HG02798 (cell line): Measurements from ENCODE around the gene FAT1.

Experiments
- ATAC-seq: cut with Tn5 transposase; IDR thresholded peaks from one replicate; pipeline ENCODE4 v1.9.1; 2021; ENCODE audit warnings: mild to moderate bottlenecking; ENCODE audit not compliant: unreplicated experiment, poor library complexity

Gene FAT1

DNA sequence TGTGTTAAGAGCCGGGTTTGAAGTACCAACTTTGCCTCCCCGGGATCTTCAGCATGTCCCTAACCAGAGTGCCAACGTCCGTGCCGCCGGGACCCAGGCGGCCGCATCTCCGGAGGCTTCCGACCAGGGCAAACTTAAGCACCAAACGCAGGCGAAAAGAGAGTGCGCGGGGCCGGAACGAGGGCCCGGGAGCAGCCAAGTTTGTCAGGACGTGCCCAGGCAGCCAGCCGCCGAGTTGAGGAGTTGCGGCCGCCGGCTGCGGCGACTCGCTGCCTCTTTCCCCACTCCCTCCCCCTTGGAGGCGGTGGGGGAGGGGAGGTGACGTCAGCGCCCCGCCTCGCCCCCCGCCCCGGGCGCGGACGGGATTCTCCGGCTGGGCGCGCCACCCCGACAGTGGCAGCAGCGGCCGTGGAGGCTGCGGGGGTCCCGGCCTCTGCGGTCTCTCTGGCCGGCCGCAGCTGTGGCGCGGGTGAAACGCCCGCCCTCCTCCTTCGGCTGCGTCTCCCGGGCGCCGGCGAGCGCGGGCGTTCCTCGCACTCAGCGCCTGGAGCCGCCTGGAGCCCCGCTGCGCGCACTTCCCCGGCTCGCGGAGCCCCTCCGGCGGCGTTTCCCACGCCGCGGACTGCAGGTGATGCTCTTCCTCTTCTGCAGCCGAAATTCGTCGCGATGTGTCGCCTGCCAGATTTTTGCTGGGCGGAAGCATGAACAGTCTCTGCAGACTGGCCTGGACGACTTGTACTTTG lies 2.9 kb upstream of the FAT1 start:
- ATAC-seq = no peak

DNA sequence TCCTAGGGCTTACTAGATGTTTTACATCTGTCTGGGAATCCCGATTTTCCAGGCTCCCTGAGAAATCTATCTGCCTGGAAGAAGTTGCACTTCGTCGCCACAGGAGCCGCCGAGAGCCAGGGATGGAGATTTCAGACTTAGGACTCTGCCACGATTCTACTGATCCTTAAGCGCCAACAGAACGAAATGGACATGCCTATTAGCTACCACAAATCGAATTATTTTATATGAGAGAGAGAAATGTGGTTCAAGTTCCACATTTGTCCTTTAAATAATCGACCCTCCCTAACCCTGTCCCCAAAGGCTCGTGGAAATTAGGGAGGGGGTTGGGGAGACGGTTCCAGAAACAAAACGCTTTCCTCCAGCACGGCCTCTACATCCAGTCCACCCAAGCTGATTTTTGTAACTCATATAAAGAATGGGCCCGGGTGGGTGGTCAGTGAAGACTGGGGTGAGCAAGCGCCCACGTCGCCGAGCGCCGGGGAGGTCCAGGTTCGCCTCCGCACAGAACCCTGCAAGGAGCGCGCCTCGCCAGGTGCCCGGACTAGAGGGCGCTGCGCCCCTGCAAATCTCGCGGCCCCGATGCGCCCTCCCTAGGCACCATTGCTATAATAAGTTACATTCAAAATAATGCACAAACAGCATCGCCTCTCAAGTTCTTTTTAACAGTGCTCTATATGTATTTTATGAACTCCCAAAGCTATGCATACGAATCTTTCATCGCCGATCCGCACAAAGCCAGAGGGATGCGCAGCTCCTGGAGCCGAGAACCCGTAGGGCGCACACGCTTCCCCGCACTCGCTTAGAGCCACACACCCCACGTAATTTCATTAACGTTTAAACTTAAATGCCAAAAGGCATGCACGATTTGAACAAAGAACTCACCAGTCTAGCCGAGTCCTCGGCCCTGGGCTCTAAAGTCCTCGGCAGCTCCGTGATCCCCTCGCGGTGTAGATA lies 2.1 kb upstream of the FAT1 start:
- ATAC-seq = no peak

DNA sequence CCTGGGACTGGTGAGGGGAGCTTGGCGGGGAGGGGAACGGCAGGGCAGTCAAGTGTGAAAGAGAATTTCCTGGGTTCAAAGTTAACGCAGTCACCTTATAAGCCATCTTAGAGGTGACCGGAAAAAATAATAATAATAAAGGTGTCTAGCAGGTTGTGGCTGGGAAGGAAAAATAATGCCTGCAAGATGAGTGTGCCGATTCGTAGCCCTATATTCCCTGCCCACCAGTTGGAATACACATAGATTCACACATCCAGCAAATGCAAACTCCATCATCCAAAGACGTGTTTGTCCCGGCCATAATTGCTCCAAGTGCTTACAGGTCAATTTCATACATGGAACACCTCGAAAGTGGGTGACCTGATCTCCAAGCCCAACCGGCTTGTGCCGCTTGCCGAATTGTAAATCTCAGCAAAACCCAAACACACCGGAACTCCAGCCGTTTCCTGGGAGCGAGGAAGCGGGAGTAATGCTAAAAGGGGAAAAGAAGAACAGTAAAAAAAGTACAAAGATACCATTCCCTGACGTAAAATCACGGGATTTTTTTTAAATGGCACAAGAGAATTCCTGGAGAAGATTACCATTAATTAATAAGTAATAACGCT lies 1.3 kb upstream of the FAT1 start:
- no peak for ATAC-seq

DNA sequence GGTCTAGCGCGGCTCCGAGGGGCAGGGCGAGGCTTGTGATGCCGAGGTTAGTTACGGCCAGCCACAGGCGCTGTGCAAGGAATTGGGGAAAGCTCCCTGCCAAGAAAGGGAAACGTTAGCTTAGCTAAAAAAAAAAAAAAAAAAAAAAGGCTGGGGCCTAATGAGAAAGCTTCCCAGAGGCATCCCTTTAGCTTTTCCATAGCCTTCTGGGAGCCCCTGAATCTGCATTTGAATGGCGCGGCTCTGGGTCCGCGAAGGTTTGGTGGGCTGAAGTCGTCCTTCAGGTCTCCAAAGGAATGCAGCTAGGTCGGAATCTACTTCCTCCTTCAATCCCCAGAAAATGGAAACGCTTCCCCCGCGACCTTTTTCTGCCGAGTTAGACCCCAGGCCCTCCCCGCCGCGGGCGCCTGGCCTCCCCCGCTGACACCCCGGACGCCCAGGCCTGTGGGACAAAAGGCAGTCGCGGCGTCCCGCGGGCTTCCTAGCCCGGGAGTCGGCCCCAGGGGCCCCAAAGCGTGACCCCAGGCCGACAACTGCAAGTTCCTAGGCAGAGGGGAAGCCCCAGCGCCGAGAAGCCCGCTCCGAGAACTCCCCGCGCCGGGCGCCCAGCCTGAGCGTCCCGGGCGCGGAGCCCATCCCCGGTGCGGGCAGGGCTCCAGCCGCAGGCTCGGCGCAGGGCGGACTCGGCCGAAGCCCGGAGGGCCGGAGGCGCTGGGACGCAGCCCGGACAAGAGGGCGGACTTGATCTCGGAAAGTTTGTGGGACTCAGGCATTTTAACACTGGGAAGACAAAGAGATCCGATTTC lies 605 bp upstream of the FAT1 start:
- no peak for ATAC-seq

DNA sequence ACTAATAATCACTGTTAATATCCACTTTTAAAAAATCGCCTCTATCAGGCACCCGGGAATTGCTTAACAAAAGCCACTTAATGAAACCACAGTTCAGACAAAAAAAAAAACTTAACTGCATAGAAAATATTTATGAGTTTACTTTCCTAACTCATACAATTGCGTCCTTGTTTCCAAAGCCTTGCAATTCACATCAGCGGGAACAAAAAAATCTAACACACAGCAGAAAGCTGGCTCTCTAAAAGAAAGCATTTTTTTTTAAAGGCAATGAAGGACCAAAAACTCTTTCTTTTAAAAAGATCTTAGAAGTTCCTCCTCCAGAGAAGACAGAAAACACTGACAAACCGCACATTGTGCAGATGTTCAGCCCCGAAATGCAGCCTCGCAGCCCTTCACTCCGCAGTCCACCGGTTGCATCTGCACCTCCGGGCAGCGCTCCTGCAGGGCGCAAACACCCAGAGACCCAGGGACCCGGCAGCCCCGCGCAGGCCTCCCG lies 812 bp downstream of the FAT1 start:
- no peak for ATAC-seq

DNA sequence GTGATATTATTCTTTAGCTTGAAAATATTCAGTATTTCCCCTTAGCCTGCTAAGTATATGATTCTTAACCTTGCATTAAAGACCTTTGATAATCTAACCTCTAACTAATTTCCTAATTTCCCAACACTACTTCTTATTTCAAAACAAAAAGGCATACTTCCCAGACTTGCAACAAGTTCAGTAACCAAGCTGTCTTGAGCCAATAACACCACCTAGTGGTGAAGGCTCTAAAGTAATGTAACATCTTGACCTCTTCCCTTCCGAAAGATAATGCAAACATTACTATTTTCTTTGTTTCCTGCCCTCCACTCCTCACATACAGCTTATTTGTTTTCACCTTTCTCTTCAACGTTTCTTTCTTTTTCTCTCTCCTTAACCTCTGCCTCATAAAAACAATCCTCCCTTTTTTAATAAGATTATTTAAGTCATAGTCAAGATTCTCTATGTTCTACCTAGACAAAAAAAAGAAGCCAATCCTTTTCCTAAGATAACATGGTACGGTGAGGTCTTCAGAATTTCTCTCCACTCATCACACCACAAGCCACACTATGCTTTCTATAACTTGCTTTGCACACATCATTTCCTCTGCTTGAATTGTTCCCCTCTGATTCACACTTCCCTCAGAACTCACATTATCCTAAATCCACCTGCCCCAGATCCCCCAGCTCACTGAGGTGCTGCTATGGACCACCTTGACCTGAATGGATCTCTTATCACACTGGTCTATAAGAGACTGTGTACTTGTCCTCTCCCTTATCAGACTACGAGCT lies 3.5 kb downstream of the FAT1 start:
- no peak for ATAC-seq

DNA sequence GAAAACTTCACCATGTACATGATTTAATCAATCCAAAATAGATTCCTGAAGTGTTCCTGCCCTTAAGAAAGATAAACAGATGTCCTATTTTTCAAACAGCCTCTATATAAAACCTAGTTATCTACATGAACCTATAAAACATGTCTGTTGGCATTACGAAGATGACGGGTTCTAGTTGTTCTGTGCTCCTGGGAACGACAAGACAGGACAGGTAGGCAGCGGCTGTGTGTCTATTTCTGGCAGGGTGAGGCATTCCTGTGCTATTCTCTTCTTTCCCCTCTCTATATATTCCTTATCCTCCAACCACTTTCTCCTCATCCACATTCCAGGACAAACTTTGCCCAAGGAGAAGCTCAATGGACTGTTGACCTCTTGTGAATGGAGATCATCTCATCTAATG lies 6.1 kb downstream of the FAT1 start:
- ATAC-seq = no peak

DNA sequence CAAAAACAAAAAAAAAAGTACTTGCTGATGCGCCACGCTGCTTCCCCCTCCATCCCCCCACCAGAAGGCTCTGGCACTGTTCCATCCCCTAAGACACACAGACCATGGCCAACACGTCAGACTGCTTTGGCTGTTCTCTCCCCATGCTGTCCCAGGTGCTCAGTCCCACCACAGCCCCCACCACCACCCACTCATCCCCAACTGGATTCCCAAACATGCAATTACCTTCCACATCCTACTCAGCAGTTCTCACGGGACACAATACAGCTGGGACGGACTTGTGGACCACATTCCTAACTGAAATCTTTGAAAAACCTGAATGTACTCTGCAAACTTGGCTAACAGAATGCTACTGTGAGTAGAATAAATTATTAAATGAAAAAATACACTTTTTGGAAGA lies 8.6 kb downstream of the FAT1 start:
- no peak for ATAC-seq

DNA sequence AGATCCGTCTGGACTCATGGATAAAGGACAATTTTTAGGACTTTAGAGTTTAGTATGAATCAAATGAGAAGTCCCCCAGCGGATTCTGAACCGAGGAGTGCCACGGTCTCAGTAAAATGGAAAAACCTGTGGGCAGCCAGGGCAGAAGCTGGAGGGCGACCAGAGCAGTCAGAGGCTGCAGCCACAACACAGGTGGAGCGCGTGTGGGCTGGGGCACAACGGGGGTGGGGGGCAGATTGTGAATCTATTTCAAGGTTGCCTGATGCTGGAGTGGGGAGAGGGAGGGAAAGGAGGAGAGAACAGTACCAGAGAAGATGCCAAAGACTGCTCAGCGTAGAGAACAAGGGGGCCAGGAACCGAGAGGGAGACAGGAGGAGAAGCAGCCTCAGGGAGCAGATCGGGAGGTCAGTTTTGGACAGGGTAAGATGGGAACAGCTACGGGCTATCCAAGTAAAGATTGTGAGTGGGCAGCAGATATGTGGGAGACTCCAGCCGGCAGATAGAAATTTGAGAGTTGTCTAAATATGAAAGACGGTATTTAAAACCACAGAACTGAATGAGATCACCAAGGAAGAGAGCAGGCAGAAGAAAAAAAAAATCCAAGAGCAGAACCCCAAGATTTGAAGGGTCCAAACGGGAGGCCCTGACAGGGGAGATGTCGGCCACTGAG lies 9.5 kb downstream of the FAT1 start:
- ATAC-seq = no peak

DNA sequence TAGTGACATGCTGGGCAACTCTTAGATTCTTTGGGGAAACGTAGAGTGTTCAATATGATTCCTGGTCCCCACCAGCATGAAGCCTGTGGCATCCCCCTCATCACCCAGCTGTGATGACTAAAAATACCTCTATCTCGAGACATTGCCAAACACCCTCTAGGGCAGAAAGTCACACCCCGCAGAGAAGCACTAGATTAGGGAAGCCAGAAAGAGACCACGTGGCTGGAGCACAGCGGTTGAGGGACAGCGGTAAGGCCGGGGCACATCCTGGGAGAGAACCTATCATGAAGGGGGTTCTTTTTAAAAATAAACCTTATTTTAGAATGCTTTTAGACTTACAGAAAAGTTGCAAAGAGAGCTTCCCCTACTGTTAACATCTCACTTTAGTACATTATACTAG lies 11.0 kb downstream of the FAT1 start:
- no peak for ATAC-seq

DNA sequence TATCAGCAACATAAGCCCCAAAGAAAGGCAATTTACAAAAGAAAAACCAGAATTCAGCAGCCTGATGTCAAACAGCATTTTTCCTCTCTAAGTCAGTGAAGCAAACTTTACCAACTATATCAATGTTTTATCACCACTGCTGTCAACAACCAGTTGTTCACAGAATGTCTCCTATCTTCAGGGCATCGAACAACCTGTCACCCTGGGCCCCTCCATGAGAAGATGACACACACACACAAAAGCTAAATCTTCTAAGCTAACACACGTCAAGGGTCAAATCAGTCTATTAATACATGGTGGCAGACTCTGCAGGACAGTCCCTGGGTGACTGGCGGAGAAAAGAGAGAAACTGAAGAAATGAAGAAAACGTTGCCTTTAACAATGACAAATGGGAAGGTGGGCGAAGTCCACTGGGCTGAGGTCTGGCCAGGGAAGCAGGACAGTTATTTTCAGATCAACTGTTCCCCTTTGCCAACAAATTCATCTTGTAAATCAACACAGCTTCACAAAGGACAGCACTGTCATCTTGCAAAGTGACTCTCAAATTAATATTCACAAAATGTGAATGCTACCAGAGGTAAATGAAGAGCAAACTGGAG lies 13.0 kb downstream of the FAT1 start:
- ATAC-seq = no peak

DNA sequence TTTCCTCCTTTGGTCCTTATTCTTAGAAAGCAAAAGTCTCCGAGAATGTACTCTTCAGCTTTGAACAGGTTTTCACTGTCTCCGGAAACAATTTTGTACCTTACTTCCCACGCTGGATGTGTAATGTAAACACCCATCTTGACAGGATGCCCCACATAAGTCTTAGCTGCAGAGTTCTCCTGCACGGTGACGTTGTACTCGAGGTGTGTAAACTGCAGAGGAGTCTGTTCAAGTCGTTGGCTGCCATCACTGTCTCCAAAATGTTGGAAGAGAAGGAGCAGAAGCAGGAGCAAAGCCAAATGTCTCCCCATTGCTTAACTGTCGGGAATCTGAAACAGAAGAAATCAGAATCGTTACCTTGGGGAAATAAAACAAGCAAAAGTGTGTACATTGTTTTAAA lies 14.1 kb downstream of the FAT1 start:
- no peak for ATAC-seq

DNA sequence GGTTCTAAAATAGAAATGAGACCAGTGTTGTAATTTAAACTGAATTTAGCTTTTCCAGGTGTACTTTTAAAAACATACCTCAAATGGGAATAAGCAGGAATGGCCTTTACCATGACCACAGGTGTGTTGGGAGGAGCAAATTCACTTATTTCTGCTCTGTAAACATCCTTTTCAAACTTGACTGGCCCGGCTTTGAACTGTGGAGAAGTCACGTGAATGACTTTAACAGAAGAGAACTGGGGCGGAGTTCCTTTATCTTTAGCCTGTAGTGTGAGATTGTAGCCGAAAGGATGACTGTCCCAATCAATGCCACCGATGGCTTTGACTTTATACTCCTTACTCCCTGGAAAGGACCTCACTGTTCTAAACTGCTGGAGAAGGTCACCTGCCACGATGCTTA lies 15.1 kb downstream of the FAT1 start:
- no peak for ATAC-seq

DNA sequence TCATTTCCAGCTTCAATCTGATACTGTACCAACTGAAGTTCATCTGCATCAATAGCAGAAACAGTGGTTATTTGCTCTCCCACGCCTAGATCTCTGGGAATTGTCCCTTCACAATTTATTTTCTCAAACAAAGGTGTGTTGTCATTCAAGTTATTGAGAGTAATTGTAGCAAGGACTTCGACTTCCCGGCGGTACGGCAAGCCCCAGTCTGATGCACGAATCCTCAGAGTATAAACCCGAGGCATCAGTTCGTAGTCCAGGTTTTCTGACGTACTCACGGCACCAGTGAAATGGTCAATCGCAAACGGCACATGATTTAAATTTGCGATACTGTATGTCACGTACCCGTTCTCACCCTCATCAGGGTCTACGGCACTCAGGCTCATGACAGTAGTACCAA lies 15.7 kb downstream of the FAT1 start:
- no peak for ATAC-seq

DNA sequence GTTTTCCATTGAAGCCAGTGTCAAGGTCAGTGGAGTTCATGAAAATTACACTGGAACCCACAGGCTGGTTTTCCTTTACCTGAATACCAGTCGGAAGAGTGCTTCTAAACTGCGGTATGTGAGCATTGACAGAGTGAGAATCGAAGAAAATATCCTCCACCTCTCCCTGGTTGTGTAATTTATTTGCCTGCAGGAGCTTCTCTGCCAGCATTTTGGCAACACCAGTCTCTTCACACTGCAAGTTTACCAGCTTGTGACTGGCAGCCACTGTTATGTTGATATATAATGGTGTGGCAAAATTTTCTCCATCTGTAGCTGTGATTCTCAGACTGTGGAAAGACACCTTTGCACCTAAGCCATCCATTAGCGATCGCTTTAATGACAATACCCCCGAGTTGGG lies 16.1 kb downstream of the FAT1 start:
- ATAC-seq = no peak

DNA sequence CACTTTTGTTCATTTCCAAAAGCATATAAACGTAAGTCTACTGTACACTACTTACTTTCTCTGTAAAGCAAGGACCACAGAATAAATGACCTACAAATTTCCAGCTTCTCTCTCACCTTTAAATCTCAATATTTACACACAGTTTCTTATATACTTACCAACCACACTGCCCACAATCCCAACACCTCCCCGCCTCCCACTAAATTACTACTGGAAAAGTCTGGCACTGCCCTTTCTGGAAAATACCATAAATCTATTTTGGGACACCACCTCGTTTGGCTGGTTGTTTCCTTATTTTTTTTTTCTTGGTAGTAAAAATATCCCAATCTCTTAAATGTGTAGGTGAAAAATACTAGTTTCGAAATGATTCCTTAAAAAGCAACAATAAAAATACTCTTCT lies 19.6 kb downstream of the FAT1 start:
- ATAC-seq = no peak

DNA sequence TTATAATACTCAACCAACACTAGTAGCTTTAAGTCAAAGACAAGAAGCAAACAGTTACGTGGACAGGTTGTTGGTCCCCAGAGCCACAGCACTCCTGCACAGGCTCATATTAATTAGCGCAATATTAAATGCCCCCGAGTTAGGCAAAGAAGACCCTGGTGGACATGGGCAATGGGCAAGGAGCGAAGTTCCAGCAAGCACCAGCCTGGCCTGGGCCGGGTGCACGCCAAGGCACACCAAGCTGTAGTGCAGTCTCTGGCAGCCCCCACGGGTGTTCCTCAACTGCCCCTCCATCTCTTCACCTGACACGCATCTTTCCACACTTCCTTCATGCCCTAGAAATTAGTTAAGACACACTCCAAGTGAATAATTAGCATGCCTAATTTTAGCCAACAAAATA lies 20.1 kb downstream of the FAT1 start:
- no peak for ATAC-seq

DNA sequence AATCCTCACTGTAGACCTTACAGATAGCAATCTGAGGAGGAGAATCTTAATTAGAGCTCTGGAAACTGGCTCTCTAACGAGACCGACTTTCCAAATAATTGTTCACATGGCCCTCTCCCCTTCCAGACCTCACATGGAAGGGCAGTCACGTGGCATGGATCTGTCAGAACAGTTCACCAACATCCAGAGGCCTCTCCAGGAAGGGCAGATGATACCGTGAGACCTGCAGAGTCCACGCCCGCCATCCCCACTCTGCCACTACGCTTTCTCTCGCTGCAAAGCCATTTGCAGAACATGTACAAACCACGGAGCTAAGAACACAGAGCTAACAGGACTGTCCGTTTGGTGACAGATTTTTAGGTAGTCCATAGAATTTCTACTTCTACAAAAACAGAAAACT lies 20.7 kb downstream of the FAT1 start:
- ATAC-seq = no peak

DNA sequence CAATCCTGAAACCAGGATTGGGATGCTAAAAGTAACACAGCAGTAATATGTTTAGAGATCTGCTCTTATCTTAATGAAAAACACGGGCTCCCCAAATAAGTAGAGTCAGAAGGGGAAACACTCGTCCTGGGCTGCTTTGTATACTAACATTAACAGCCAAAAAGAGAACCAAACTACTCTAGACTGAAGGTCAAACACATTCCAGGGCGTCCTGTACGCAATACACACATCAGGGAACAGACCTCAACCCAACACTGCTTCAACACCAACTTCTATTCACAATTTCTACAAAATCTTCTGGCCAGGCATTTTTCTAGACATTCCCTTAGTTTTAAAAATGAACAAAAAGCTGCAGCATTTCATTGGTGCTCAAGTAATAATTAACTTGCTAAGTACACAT lies 21.4 kb downstream of the FAT1 start:
- ATAC-seq = no peak
